NCI-H2171 (cell line): ENCODE data around the gene MDN1.
"Not testable (repeated sequence)": the region's sequence is repeated elsewhere in the genome, so short reads cannot be mapped to it uniquely, and the experiment has no call there.

Source experiments
- DNase-seq: peaks from one replicate; lab custom pipeline; 2025; lab: John Stamatoyannopoulos, UW

Gene MDN1

GRCh38 chr6:89813422-89813821 is 6.2 kb downstream of the MDN1 start:
- DNase-seq = not testable (repeated sequence)

- DNase-seq = no peak
Observed at GRCh38 chr6:89807581-89807980, 12.0 kb downstream of the MDN1 start.

- DNase-seq = no peak
Observed at GRCh38 chr6:89805814-89806371, 13.7 kb downstream of the MDN1 start.

GRCh38 chr6:89803271-89803670 is 16.3 kb downstream of the MDN1 start:
- DNase-seq = no peak

- DNase-seq = no peak
Observed at GRCh38 chr6:89799756-89800155, 19.8 kb downstream of the MDN1 start.

- DNase-seq = no peak
Observed at GRCh38 chr6:89799096-89799495, 20.5 kb downstream of the MDN1 start.

- no peak for DNase-seq
Observed at GRCh38 chr6:89797317-89797716, 22.3 kb downstream of the MDN1 start.

DNA sequence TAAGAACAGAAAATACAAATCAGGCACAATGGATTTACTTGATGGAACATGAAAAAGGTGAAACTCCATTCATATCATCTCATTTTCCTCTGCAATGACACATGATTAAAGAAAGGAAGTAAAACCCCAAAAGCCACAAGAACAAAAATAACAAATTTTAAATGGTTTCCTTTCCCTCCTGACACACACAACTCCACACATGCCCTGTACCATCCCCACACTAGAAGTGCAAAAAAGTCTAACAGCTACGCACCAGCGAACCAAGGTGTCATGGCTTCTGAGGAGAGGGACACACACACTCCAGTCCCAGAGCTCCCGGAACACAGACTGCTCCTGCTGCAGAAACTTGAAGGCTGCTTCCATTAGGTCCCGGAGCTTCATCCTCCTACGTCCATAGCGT is 25.3 kb downstream of the MDN1 start:
- DNase-seq = no peak

- no peak for DNase-seq
Observed at GRCh38 chr6:89793586-89793985, 26.0 kb downstream of the MDN1 start.

DNA sequence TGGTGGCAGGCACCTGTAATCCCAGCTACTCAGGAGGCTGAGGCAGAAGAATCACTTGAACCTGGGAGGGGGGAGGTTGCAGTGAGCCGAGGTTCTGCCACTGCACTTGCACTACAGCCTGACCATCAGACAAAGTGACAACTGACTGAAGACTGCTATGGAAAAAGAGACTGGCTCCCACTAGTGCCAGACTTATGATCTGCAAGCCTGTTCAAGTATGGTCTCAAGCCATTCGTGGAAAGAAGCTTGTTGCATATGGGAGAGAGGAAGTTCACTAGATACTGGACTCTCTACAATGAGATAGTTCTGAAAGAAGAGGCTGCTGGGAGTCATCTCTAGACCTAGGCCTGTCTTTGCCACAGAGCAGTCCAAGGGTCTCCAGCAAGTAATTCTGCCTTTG is 26.7 kb downstream of the MDN1 start:
- DNase-seq = no peak

- DNase-seq = no peak
Observed at GRCh38 chr6:89790403-89790802, 29.2 kb downstream of the MDN1 start.

GRCh38 chr6:89789980-89790379 is 29.6 kb downstream of the MDN1 start:
- DNase-seq = no peak

DNA sequence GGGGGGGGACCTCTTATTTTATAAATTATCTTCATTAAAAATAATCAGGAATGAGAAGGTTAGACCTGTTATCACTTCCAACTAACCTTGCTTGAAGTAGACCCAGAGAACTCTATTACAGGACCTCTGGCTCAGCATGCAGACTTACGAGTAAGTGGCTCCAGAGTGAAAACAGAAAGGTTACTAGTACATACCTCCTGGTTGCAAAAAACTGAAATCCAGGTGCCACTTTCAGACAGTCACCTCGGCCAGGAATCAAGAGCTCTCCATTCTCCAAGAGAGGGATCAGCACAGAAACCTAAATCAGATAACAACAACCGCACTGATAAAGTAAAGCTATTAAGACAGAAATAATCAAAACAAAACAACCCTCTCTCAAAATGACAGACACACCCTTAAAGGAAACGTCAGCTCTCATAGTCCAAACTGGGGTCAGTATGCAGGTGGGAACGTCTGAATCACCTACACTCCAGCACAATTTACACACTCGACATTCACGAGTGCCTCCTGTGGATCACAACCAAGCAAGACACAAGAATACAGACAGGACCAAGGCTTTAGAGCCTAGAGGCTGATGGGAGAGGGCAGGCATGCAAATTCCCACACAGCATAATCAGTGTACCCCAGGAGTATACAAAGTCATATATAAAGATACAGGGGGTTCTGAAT is 31.8 kb downstream of the MDN1 start:
- DNase-seq = no peak

DNA sequence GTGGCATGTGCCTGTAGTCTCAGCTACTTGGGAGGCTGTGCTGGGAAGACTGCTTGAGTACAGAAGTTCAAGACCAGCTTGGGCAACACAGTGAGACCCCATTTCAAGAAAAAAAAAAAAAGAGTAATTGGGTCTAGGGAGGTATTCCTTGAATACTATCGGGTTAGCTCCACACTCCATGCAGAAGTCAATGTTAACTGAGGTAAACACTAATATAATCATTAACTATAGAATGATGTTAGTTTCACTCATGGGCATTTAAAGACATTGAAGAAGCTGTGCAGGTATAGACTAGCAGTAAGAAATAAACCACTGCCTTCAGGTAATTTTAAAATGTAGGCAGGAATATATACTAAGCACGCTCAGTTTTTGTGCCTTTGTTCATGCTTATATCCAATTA is 32.6 kb downstream of the MDN1 start:
- no peak for DNase-seq

- DNase-seq = no peak
Observed at GRCh38 chr6:89784838-89785237, 34.8 kb downstream of the MDN1 start.

GRCh38 chr6:89783293-89783692 is 36.3 kb downstream of the MDN1 start:
- DNase-seq = not testable (repeated sequence)

DNA sequence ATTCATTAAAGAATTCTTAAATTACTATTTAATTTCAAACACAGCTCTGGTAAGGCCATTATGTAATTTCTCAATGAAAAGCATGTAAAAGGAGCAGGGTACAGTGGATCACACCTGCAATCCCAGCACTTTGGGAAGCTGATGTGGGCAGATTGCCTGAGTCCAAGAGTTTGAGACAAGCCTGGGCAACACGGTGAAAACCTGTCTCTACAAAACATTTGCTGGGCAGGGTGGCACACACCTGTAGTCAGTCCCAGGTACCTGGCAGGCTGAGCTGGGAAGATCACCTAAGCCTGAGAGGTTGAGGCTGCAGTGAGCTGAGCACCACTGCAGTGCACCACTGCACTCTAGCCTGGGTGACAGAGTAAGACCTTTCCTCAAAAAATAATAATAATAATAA is 37.4 kb downstream of the MDN1 start:
- DNase-seq = no peak

DNA sequence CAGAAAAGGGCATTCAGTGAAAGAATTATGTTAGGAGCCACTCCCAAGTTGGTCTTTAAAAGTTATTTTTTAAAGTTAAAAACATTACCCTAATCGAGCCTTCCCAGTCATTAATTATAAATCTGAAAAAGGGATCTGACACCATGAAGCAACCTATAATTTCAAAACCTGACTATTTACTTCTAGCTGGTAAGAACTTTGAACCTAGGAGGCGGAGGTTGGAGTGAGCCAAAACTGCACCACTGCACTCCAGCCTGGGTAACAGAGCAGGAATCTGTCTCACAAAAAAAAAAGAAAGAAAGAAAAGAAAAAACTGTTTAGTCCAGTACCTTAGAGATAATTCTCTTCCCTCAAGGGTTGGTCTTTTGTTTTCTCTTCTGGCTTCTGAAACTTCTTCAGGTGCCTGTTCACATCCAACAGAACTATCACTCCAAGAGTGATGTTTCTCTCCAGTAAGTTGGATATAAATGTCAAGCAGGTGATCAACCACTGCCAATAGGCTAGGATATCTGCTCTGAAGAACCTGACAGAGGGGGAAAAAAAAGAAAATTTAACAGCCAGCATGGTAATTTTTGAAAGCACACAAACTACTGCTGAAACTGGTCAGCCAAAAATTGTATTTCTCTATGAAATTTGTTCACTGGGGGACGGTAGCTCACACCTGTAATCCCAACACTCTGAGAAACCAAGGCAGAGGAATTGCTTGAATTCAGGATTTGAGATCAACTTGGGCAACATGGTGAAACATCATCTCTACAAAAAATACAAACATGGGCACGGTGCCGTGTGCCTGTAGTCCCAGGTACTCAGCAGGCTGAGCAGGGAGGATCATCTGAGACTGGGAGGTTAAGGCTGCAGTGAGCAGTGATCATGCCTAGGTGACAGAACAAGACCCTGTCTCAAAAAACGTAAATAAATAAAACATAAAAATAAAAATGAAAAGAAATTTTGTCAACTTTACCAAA is 38.2 kb downstream of the MDN1 start:
- DNase-seq = no peak

- no peak for DNase-seq
Observed at GRCh38 chr6:89777455-89777854, 42.1 kb downstream of the MDN1 start.

- no peak for DNase-seq
Observed at GRCh38 chr6:89776583-89777233, 42.9 kb downstream of the MDN1 start.

- DNase-seq = no peak
Observed at GRCh38 chr6:89775150-89775549, 44.4 kb downstream of the MDN1 start.

DNA sequence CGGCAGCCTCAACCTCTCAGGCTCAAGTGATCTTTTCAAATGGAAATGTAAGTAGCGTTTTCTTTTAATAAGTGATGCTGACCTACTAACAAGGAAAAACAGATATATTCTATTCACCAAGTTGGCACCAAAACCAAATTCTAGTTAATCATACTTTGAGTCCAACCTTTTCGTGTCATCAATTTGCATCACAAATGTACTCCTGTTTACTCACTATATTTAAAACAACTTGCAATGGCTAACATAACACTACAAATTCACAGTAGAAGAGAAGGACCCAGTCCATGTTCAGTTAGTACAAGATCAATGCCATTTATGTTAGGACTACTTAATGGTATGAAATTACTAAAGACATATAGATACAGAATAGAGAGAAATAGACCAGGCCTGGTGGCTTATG is 50.0 kb downstream of the MDN1 start:
- DNase-seq = no peak

DNA sequence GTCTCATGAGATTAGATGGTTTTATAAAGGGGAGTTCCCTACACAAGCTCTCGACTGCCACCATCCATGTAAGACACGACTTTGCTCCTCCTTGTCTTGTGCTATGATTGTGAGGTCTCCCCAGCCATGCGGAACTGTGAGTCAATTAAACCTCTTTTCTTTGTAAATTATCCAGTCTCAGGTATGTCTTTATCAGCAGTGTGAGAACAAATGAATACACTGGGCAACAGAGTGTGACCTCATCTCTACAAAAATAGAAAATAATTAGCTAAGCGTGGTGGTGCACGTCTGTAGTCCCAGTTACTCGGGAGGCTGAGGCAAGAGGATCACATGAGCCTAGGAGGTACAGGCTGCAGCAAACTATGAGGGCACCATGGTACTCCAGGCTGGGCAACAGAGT is 51.3 kb downstream of the MDN1 start:
- DNase-seq = no peak
